NCI-H1092 treated with DMSO at 0.1 percent for 48 hours (cell line): Measurements from ENCODE around the gene ZNF804A.
"Not testable (repeated sequence)": the region's sequence is repeated elsewhere in the genome, so short reads cannot be mapped to it uniquely, and the experiment has no call there.

Source experiments
- DNase-seq: peaks from one replicate; lab custom pipeline; 2025; lab: John Stamatoyannopoulos, UW

Gene ZNF804A

DNA sequence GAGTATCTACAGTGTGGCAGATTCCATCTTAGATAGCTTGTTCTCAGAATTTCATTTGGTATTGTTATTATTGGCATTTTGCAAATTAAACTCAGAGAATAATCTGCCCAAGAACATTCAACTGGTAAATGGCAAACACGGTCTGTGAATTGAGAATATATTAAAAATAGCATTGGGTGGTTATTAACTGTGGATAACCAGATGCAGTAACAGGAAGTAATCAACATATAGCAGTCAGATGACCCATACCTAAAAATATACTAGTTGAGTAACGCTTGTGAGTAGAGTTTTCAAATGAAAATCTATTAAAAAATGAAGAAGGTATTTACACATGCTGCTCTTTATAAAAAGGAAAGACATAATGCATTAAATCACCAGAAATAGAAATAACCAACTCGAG lies 129.5 kb downstream of the ZNF804A start:
- no peak for DNase-seq

DNA sequence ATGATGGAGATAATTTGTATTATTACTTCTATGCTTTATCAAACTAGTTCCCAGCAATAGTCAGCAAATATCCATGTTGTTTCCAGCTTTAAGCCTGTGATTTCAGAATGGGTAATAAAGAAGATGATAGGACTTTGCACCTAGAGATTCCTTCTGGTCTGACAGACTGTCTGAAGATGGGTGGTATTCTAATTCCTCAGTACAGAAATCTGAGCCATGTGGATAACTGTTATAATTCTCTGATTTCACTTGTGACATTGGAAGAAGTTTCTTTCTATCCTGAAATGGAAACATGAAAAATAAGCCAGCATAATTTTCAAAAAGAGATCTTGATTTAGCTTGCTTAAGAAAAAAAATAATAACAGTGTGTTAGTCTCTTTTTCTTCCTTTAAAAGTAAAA lies 130.1 kb downstream of the ZNF804A start:
- no peak for DNase-seq

DNA sequence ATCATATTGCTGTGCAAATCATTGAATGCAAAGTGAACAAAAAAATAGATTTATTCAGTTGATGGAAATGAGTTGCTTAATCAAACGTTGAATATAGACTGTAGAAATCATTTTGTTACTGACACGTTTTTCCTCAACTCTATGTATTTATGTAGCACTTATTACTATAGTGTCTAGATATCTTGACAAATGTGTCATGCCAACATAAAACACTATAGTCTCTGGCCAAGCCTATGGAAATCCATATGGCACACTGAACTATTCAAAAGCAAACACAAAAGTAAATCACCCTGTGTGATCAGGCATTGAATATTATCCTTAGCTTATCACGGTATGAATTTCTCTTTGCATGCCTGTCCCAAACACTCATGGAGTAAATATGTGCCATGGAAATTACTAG lies 131.3 kb downstream of the ZNF804A start:
- DNase-seq = no peak

DNA sequence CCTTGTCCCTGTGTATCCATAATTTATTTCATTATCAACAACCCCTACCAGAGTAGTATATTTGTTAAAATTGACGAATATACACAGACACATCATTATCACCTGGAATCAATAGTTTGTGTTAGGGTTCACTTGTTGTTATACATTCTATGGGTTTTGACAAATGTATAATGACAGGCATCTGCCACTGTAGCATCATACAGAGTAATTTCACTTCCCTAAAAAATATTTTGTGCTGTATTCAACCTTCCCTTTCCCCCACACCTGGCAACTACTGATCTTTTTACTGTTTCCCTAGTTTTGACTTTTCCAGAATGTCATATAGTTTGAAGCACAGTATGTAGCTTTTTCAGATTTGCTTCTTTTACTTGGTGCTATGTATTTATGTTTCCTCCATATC lies 132.0 kb downstream of the ZNF804A start:
- no peak for DNase-seq

DNA sequence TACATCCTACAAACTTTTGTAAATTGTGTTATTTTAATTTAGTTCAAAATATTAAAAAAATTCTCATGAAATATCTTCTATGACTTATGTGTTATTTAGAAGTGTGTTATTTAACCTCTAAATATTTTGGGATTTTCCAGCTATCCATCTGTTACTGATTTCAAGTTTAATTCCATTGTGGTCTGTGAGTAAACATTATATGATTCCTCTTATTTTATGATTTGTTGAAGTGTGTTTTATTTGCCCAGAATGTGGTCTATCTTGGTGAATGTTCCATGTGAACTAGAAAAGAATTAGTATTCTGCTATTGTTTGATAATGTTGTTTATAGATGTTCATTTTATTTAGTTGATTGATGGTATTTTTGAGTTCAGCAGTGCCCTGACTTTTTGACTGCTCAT lies 136.0 kb downstream of the ZNF804A start:
- no peak for DNase-seq

DNA sequence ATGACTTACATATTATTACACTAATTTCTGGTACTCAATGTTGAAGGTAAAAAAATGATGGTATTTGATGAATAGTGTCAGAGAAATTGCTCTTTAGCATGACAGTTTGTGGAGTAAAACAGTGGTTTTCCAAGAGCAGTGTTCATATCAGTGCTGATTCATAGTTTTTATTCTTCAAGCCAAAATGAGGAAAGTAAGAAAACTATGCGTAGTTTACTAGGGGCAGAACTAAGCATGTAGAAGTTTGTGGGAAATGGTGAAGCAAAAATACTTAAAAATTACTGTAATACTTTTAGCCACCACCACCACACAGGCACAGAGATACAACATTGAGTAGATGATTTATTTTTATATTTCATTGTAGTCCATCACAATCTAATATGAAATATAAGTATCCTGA lies 137.3 kb downstream of the ZNF804A start:
- no peak for DNase-seq

DNA sequence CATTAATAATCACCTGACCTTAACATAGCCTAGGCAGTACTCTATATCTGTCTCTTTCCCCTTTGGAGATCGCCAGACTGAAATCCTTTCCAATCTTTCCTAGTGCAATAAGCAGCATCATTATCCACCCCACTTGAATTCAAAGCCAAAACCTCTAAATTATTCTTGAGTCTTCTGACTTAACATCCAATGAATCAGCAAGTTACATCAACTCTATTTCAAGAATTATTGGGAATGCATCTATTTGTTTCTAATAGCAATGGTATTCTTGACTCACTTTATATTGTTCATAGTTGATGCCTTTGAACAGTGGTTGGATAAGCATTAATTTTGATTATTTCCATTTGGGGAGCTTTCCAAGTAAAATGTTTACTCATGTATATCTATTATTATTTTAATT lies 144.8 kb downstream of the ZNF804A start:
- no peak for DNase-seq

DNA sequence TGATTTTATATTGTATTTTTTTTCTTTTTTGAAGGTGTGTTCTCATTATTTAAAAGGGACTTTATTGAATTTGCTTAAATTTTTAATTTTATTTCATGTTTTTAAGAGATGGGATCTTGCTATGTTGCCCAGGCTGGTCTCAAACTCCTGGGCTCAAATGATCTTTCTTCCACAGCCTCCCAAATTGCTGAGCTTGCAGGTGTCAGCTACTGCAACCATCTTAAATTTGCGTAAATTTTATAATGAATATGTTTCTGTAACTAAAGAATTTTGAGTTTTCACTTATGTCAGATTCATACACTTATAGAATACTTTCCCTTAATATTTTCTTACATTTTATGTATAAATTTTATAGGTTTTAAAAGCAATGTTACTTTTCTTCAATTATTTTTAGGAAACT lies 157.8 kb downstream of the ZNF804A start:
- no peak for DNase-seq

DNA sequence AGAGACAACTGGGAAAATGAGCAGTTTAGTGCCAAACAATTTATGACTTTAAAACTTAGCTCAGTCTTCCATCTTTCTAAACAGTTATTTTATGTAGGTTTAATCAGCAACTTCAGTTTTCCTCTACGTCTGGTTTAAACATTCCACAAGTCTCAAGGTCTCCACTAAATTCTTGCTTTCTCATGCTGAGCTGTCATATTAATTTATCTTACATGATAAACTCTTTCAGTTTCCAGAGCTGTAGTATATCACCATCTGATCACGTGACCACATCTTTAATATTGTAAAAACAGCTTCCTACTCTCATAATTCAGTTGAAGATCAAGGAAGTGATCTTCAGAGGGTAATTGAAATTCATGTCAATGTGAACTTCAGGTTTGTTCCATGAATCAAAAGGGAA lies 158.6 kb downstream of the ZNF804A start:
- DNase-seq = no peak

DNA sequence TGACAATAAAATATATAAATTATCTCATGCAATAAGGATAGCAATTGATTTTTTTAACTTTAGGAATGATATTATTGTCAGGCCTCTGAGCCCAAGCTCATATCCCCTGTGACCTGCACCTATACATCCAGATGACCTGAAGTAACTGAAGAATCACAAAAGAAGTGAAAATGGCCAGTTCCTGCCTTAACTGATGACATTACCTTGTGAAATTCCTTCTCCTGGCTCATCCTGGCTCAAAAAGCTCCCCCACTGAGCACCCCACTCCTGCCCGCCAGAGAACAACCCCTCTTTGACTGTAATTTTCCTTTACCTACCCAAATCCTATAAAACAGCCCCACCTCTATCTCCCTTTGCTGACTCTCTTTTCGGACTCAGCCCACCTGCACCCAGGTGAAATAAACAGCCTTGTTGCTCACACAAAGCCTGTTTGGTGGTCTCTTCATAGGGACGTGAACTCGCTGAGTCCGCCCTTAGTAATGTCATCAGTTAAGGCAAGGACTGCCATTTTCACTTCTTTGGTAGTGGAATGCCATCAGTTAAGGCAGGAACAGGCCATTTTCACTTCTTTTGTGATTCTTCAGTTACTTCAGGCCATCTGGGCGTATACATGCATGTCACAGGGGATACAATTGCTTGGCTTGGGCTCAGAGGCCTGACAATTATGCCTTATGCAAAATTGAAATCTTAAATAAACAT lies 161.4 kb downstream of the ZNF804A start:
- not testable (repeated sequence) for DNase-seq

DNA sequence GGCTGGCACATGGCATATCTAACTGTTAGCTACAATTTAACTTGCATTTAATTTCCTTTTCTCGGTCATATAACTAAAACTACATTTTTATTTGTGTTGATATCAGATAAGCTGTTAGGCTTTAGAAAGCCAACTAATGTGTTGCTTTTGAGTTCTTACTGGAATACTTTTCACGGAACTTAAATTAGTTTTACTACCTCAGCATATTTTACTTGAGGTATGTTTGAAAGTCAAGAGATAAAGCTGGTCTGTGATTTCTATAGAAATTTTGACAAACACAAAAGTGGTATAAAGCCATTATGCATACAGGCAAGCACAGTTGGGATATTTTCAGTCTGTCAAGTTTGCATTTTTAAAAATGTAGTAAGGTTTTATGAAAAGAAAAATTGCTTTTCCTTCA lies 162.6 kb downstream of the ZNF804A start:
- no peak for DNase-seq

DNA sequence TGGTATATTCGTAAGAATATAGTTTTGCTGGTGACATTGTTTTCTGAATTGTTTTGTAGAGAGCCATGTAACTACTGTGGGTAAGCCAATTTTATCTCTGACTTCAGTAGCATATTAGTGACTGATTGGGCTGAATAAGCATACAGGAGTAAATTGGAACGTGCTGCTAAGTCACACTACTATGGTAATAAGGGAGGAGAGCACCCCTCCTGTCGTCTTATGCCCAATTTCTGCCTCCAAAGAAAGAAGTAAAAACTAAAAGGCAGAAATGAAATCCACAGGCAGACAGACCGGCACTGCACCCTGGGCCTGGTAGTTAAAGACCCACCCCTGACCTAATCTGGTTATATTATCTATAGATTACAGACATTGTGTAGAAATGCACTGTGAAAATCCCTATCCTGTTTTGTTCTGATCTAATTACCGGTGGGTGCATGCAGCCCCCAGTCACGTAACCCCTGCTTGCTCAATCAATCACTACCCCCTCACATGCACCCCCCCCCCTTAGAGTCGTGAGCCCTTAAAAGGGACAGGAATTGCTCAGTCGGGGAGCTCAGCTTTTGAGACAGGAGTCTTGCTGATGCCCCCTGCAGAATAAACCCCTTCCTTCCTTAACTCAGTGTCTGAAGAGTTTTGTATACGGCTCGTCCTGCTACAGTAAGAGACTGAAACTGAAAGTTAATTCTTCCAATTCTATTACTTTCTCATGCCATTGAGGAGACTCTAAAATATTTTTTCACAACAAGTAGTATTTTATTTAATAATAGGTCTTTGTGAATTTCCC lies 167.0 kb downstream of the ZNF804A start:
- DNase-seq = no peak

DNA sequence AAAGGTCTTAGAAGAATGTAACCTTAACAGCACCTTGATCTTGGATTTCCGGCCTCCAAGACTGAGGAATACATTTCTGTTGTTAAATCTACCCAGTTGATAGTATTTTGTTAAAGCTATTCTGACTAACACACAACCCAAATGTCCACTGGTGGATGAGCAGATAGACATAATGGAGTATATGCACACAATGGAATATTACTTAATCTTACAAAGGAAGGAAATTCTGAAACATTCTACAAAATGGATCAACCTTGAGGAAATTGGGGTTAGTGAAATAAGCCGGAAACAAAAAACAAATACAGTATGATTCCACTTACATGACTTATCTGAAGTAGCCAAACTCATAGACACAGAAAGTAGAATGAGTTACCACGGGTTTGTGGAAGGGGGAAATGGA lies 168.7 kb downstream of the ZNF804A start:
- no peak for DNase-seq

DNA sequence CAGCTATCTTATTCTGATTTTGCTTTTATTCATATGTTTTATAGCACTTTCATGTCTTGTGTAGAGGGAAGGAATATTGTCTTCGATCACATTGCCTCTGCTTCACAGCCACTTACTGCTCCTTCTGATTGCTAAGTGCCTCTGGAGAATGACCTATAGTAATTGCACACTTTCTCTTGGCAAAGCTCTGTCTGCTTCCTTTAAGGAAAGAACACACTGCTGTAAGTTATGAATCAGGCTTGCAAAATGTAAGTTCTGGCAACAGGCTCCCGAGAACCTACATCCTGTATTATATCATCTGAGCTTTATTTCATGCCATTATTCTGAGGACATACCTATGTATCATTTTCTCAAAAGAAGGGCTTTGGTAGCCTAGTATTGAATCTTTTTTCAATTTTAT lies 170.7 kb downstream of the ZNF804A start:
- no peak for DNase-seq

DNA sequence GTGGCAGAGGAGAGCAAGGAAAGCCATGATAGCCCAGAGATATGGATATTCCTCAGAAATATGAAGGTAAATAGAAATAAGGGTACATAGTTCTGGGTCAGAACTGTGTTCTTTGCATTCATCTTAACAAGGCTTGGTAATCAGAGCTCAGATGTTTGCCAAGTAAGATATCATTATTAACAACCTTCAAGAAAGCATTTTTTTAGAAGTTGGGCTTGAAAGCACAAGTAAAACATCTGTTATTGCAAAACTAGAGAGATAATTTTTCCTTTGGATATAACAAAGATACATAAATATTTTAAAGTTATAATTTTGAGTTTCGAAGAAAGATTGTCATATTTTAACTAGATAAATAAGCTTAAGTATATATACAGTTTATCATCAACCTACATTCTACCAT lies 171.4 kb downstream of the ZNF804A start:
- no peak for DNase-seq

DNA sequence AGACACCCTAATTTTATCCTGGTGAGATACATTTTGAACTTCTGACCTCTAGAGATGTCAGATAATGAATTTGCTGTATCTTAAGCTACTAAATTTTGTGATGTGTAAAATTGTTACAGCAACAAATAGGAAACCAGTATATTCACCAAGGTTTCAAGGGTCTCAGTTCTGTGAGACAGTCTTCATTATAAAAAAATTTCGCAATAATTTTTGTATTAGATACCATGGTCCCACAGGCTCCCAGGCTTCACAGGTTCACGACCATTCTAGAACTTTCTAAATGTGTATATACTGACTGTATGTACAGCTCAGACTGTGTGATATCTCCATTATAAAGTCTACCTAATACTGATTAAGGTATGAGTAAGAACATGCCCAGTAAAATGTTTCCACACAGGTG lies 181.4 kb downstream of the ZNF804A start:
- no peak for DNase-seq

DNA sequence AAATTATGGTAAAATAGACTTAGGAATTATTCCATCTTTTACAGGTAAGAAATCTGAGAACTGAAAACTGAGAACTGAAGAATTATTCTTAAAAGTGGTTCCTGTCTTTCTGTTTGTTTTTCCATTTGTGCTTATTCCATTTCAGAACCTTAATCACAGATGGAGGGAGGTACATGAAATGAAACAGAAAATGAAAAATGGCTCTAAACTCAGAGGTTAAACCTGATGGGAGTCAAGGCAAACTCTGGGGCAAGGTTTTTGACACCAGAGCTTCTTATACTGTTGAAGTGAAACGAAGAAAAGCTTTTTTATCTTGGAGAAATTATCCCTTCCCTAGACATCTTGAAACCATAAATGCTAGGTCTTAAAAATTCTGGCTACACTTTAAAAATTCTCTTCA lies 182.1 kb downstream of the ZNF804A start:
- no peak for DNase-seq

DNA sequence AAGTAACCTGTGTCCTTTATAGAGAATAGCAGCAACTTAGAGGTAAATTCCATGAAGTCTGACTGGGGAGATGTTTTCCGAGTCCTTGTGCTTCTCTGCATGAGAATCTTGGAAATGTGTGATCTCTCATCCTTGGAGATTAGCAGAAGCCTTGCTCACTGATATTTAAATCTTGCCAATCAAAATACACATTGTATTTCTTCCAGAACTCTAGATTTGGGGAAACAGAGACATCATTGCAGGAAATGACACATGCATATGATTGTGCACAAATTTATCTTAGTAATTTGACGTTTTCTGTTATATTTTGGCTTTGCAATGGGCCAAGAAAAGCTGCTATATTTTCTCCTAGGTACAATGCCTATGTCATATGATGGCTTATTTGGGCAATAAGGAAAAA lies 182.6 kb downstream of the ZNF804A start:
- DNase-seq = no peak

DNA sequence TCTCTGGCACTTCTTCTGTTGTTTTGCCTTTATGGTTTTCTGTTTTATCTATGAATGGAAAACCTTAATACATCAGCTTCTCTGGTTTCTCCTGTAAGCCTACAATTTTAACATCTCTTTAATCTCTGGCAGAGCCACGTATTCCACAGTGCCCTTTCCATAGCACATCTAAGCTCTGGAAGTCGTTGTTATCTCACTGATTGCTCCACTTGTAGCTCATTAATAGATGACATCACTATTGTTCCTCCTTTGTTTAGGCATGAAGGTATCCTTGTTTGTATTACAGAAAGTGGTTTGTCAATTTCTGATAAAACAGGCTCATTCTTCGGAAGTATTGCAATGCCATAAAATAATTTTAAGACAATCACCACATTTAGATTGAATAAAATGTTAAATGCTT lies 185.2 kb downstream of the ZNF804A start:
- DNase-seq = no peak

DNA sequence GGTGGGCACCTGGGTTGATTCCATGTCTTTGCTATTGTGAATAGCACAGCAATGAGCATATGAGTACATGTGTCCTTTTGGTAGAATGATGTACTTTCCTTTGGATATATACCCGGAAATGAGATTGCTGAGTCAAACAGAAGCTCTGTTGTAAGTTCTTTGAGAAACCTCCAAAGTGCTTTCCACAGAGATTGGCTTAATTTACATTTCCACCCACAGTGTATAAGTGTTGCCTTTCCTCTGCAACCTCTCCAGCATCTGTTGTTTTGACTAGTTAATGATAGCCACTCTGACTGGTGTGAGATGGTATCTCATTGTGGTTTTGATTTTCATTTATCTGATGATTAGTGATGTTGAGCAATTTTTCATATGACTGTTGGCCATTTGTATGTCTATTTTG lies 194.8 kb downstream of the ZNF804A start:
- no peak for DNase-seq

DNA sequence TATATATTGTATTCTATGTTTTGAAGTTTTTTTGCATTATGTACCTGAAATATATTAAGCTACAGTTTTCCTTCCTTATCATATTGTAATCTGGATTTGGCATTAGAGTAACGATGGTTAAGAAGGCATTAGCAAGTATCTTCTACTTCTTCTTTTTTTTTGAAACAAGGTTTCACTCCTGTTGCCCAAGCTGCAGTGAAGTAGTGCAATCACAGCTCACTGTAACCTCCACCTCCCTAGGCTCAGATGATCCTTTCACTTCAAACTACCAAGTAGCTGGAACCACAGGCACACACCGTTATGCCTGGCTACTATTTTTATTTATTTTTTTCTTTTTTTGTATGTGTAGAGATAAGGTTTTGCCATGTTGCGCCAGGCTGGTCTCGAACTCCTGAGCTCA lies 201.1 kb downstream of the ZNF804A start:
- DNase-seq = no peak

DNA sequence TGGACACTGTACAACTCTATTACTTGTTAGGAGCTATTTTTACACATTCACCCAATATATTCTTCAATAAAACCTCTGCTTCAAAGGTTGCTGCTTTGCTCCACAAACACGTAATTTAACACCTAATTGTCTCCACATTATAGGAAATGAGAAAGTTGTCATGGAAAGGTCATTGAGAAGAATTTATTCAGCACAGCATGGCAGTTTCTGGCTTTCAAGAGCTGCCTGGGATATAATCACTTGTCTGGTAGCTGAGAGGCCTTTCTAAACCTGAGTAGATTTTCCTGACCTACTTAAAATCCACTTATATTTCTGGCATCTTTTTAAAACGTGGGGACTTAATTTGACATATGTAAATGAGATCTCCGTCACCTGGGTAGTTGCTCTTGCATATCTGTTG lies 216.1 kb downstream of the ZNF804A start:
- DNase-seq = peak; percentile 47

DNA sequence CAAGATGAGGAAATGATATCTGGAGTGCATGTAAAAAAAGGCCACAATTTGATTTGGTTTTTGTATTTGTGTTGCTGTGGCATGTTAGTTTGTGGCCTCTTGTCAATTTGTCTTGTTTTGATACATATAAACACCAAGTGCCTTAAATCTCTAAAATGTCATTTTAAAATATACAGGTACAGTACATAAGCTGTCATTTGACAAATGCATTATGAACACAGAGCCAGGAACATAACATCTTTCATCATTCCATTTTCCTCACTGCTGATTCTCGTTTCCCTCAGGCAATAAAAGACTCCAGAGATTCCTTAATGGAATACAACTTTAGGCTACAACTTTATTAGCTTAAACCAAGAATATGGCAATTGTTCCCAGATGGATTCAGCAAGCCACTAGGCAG lies 217.5 kb downstream of the ZNF804A start:
- no peak for DNase-seq

DNA sequence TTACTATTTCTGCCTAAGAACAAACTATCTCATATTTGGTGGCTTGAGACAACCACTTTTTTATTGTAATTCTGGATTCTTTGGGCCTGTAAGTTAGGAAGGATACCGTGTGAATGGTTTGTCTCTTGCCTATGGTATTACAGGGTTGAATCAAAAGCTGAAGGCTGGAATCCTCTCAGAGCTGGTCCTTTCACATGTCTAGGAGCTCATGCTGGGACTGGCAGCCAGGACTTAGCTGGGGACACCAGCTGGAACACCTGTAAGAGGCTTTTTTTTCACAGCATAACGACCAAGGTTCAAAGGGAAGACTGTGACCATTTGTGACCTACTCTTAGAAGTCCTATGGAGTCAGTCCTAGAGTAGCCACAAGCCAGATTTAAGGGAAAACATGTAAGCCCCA lies 226.3 kb downstream of the ZNF804A start:
- no peak for DNase-seq
